ENCODE data around the gene CCDC178.
"Not testable (repeated sequence)": the region's sequence is repeated elsewhere in the genome, so short reads cannot be mapped to it uniquely, and the experiment has no call there.

CCDC178 gene

DNA sequence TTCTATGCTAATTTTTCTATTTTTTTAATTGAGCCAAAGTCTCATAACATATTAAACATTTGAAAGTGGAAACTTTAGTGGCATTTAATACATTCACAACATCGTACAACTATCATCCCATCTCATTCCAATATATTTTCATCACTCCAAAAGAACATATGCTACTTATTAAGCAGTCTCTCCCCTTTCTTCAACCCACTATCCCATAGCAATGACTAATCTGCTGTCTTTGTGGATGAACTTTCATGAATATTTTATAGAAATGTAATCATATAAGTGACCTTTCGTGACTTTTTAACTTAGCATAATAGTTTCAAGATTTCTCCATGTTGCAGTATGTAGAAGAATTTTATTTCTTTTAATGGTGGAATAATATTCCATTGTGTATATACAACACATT, 90.3 kb downstream of the CCDC178 start:
- no peak for DNase-seq

DNA sequence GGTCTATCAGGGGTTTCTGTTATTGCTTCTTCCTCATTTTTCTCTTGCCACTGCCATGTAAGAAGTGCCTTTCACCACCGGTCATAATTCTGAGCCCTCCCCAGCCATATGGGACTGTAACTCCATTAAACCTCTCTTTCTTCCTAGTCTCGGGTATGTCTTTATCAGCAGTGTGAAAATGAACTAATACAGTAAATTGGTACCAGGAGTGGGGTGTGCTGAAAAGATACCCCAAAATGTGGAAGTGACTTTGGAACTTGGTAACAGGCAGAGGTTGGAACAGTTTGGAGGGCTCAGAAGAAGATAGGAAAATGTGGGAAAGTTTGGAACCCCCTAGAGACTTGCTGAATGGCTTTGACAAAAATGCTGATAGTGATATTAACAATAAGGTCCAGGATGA, 100.8 kb downstream of the CCDC178 start:
- DNase-seq = not testable (repeated sequence)

DNA sequence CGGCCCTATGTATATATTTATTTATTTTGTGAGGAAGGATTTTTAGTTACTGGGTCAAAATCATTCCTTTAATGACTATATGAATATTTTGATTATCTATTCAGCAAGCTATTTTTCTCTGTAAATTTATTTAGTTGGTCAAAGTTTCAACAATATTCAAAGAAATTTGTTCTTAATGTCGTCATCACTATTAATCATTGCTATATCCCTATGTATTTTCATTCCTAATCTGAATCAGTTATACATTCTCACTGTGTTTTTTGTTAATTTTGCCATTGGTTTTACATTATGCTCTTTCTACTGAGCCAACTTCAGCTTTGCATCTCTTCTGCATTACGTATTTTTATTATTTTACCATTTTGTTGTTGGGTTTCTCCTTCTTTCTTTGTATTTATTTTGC, 105.7 kb downstream of the CCDC178 start:
- DNase-seq = no peak

DNA sequence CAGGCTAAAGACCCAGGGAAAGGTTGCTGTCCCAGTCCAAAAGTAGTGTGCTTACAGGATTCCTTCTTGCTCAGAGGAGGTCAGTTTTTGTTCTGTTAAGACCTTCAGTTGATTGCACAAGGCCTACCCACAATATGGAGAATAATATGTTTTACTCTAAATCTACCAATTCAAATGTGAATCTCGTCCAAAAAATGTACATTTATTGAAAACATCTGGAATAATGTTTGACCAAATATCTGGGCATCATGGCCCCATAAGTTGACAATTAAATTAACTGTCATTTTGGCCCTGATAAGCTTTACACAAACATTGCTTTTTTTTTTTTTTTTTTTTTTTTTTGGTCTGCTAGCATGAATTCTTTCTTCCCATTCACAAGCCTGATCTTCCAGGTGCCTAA, 109.8 kb downstream of the CCDC178 start:
- DNase-seq = no peak

DNA sequence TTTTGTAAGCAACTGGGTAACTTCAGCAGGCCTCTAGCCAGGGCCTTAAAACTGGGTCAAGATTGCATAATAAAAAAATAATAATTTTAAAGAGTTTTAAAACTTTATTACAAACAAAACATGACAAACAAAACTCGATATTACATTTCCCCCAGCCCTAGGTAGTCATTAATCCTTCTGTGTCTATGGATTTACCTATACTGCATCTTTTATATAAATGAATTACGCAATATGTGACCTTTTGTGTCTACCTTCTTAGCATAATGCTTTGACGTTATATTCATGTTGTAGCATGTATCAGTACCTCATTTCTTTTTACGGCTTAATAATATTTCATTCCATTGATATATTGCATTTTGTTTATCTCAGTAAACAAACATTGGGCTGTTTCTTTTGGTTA, 113.5 kb downstream of the CCDC178 start:
- no peak for DNase-seq

DNA sequence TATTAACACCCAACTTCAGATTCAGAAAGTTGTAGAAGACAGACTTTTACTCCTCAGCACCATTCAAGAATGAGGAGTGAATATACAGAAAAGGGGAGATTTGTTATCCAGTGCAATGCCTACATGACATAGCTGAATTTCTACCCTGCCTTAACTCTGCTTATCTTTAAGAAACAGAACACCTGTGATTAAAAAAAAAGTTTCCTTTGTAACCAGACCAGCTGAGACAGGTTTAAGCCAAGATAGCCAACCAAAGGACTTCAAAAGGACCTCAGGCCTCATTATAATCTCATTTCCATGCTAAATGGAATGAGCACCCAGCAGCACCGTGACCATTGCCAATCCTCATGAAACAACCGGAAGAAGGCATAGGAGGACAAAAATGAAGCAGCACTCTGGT, 122.9 kb downstream of the CCDC178 start:
- no peak for DNase-seq

DNA sequence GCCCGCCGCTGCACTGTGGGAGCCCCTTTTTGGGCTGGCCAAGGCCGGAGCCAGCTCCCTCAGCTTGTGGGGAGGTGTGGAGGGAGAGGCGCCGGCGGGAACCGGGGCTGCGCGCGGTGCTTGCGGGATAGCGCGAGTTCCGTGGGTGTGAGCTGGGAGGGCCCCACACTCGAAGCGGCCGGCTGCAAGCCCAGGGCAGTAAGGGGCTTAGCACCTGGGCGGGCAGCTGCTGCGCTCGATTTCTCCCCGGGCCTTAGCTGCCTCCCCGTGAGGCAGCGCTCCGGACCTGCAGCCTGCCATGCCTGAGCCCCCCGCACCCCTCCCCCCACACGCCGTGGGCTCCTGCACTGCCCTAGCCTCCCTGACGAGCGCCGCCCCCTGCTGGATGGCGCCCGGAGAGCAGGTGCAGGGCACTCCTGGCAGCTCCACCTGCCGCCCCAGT, 124.4 kb downstream of the CCDC178 start:
- no peak for DNase-seq

DNA sequence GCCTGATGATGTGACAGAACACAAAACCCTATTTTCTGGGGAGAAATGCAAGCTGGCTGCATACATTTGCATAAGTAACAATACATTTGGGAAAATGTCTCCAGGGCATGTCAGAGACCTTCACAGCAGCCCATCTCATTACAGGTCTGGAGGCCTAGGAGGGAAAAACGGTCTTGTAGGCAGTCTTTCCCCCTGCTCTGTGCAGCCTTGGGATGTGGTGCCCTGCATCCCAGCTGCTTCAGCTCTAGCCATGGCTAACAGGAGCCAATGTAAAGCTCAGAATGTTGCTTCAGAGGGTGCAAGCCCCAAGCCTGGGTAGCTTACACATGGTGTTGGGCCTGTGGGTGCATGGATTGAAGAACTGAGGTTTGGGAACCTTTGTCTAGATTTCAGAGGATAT, 133.0 kb downstream of the CCDC178 start:
- DNase-seq = no peak

DNA sequence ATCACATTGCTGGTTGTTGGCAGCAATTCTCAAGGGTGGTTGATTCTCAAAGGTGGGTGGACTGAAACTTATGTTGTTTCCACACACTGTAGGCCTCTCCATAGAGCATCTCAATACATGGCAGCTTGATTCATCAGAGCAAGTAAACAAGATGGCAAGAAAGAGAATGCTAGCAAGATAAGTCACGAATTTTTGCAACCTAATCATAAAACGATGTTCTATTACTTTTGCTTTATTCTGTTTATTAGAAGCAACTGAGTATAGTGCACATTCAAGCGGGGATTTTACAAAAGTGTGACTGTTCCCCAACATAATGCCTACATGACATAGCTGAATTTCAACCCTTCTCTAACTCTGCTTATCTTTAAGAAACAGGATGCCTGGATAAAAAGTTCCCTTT, 136.2 kb downstream of the CCDC178 start:
- no peak for DNase-seq

DNA sequence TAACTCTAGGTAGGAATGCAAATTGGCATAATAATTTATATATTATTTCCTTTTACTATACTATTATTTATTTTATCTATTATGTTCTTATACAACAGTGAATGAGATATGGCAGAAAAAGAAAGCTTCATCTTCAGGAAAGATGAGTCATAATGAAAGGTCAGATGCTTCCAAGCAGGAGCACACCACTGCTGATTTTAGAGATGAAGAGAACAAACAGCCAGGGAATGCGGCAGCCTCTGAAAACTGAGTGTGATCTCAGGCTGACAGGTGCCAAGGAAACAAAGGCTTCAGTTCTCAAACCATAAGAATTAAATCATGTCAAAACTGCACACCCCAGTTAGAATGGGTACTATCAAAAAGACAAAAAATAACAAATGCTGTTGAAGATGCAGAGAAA, 149.0 kb downstream of the CCDC178 start:
- no peak for DNase-seq

DNA sequence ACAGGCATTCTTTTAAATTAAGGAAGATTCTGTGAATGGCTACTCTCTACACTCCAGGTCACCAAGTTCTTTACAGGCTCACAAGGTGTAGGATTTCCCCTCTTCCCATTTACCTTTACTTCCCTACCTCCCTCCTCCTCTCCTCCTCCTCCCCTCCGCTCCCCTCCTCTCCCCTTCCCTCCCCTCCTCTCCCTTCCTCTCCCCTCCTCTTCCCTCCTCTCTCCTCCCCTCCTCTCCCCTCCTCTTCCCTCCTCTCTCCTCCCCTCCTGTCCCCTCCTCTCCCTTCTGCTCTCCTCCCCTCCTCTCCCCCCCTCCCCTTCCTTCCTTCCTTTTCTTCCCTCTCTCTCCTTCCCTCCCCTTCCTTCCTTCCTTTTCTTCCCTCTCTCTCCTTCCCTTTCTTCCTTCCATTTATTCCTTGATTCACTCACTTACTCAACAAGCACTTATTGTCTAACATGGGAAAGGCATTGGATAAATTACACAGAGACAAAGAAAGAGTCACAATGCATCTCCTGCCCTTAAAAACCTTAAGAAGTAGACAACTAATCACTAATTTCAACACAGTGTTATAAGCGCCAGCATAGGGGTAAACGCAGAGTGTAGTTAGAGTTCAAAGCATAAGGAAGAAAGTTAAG, 152.3 kb downstream of the CCDC178 start:
- no peak for DNase-seq

DNA sequence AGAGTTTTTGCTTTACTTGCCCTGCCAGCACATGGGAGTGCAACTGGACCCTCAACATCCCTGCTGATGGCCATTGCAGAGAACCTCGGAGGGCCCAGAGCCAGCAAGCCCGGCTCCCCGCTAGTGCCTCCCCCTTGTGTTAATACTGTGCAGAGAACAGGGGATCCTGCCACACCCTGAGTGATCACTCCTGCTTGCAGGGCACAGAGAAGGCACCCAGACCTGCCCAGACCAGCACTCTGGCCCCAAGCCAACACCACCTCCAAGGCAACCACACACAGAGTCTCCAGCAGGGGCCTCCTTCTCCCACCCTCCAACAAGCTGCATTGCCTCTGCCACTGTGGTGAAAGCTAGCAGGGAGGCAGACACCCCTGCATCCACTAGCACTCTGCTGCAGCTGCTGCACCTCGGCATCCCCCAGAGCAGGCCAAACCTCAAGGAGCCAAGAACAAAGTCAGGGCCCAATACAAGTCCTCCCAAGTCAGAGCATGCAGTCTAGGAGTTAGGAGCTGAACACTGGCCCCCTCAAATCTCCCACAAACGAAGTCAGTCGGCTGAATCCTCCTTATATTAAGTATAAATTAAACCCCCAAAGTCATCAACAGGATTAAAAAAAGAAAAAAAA, 157.7 kb downstream of the CCDC178 start:
- no peak for DNase-seq

DNA sequence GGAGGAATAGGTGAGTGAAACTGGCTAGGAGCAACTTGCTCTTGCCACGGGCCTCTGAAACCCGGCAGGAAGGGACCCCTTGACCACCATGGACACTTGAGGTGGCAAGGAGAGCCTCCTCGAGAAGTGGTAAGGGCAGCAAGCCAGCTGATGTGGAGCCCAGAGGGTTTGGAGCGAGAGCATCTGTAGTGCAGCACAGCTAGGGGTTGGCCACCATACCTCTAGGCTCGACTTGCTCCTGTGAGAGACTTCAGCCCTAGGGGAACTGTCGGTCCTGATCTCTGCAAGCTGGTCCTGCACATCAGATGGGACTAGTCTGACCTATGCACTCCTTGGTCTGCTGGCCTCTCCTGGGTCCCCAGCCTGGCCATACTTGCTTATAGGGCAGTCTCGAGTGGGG, 158.4 kb downstream of the CCDC178 start:
- DNase-seq = no peak

DNA sequence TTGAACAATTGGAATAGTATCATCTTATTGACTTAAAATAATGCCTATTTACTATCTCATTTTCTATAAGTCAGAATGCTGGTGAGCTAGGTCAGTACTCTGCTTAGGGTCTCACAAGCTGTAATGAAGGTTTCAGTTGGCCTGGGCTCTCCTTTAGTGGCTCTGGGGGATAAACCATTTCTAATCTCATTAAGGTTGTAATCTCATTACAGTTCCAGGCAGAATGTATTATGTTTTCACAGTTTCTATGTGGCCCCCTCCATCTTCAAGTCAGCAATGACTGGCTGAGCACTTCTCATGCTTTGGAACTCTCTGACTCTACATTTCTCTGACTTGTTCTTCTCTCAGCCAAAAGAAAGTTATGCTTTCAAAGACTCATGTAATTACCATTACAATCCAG, 163.1 kb downstream of the CCDC178 start:
- DNase-seq = no peak

DNA sequence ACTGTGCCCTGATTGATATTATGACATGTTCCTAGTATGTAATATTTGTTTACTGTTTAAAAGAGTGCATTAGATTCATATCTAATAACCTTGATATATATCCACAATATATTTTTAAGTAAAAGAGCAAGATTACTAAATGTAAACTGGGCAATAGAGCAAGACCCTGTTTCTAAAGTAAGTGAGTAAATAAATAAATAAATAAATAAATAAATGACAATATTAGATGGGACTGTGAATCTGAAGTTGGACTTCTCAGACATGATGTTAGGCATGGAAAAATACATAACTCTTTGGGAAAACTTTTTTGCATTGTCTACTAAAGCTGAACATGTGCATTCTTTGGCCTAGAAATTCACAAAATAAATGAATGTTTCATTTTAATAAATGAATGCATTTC, 164.7 kb downstream of the CCDC178 start:
- no peak for DNase-seq

DNA sequence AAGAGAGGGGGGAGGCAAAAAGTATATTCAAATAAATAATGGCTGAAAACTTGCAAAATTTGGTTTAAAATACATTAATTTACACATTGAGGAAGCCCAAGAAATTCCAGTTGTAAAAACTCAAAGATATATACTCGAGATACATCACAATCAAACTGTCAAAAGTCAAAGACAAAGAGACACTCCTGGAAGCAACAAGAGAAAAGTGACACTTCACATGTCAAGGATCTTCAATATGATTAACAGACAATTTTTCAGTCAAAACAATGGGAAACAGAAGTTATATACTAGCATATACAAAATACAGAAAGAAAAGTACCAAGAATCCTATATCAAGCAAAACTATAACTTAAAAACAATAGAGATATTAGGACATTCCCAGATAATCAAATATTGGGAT, 170.2 kb downstream of the CCDC178 start:
- no peak for DNase-seq

DNA sequence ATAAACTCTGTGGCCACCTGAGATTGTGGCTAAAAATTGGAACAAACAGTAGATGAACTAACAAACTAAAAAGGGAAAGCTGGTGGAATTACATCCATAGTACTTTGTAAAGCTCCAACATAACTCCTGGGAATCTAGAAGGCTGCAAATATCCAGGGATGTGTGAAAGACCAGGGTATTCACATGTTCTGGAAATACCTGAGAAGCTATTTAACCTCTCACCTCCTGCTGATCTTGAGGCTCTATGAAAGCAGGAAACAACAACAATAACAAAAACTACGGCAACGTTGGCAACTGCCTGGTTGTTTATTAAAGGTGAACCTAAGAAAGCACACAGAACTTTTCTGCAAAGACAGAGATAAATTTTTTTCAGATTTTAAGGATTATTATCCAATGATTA, 171.3 kb downstream of the CCDC178 start:
- DNase-seq = no peak

DNA sequence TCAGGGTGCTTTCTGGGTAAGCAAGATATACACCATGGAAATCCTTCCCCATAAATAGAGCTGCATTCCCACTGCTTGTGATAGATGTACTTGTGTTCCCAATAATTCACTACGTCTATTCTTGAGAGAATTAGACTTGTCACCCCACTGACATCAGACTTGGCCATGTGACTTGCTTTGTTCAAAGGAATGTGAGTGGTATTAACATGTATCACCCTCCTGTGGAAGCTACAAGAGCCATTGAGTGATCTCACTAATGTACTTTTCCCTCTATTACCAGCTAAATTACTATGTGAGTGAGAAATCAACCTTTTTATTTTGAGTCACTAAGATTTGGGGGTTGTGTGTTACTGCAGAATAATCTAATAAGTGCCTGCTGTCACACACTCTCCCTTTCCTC, 176.0 kb downstream of the CCDC178 start:
- no peak for DNase-seq

DNA sequence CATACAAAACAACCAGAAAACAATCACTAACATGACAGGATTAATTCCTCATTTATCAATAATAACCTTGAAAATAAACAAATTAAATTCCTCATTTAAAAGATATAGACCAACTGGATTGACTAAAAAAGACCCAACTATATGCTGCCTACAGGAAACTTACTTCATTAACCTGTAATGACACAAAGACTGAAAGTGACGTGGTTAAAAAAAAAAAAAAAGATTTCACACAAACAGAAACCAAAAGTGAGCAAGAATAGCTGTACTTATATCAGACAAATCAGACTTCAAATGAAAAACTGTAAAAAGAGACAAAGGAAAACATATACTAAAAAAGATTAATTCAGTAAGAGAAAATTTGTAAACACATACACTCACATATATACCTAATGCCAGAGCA, 201.2 kb downstream of the CCDC178 start:
- DNase-seq = no peak

DNA sequence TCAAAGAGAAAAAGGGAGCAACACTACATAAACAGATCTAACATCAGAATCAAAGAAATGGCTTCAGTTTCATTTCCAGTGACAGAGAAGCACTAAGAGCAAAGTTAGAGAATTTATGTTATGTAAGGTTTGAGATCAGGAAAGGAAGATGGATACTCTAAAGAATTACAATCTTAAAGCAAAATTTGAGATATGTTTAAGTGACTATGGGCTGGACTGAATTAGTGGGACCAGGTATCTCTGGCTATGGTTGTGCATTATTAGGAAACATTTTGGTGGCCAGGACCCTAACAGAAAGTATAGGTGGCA, 208.2 kb downstream of the CCDC178 start:
- no peak for DNase-seq

DNA sequence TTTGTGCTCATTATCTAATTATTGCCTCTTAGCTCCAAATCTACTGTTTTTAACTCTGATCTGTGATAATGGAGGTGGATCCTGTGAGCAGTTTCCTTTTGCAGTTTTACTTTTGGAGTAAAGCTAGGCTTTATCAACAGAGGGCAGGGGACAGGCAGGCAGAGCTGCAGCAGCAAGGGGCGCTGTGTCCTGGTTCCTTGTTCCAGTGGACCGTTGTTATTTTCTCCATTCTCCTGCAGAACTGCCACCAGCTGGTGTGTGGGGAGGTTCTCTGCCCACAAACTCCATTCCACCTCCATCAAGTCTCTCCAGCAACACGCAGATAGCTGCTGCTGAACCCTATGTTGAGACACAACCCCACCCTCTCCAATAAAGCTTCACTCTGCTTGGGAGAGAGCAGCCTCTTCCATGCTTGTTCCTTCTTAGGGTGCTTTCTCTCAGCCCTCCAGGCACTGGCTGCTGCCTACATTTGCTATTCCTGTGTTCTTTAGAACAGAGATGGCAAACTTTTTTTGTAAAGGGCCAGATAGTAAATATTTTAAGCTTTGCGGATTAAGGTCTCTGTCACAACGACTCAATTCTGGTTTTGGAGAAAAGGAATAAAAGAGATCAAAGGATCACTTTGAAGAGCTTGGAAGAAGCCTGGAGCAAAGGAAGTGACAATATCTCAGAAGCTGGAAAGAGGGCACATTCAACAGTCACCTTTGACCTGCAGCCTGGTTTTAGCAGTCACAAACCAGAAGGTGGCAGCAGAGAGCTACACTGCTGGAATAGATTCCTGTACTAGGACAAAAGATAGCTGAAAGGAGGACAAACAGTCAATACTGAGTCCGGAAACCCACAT, 208.8 kb downstream of the CCDC178 start:
- peak; percentile 22 for DNase-seq

DNA sequence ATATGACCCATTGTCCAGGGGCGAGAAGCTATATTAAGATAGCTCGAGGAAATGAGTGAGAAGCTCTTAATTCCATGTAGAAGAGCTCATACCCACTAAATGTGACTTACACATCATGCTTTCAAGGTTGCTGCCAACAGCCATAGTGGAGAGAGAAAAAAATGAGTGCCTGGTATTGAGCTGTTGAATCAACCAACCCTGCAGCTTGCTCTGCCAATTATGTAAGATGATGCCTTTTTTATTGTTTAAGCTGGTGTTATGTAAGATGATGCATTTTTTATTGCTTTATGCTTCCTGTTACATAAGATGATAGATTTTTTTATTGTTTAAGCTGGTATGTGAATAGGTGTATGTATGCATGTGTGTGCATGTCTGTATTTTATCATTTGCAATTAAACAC, 228.2 kb downstream of the CCDC178 start:
- DNase-seq = no peak

DNA sequence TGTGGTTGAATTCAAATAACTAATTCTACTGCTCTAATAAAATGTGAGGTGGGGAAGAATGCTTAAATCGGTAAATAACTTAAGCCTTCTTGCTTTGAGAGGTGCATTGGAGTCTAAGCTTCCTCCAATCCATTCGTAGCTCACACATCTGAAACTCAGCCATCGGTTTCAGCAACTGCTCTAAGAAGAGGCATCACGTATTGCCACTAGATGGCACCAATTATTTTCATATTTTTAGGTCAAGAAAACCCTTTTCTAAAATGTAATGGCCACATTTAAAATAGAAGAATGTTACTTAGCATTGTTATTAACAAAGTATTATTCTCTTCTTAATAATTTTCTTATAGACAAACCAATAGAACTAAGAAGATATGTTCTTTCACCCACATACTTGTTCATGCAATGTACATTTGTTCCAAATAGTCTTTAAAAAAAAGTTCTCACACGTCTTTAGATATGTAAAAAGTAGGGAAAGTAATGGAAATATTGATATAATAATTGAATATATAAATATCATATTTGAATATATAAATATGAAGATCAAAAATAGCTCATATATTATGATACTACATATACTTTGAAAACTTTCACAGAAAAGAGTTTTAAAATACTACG, 229.8 kb downstream of the CCDC178 start:
- DNase-seq = no peak

DNA sequence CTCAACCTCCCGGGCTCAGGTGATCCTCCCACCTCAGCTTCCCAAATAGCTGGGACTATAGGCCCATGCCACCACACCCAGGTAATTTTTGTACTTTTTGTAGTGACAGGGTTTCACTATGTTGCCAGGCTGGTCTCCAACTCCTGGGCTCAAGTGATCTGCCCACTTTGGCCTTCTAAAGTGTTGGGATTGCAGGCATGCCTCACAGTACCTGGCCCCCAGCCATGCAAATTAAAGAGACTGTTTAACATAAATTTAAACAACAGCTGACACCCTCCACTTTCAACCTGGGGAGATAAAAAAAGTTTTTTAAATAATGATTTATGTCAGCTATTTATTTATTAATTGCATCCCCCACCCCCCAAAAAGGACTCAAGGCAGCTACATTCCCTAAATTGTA, 234.7 kb downstream of the CCDC178 start:
- DNase-seq = no peak

Data from DMS 273 treated with DMSO at 0.1 percent for 48 hours (cell line).